ENCODE data around the gene ANK3. TPM values are rescaled to one million over a fixed set of nuclear protein-coding genes. Genes with fewer than 3 reads are reported as not detected.
A peak's percentile ranks its signal among the peaks of the same experiment; 100 is the strongest.

ANK3 gene
- total RNA-seq, 1 donor from 2014 or later = 79.4 TPM

DNA sequence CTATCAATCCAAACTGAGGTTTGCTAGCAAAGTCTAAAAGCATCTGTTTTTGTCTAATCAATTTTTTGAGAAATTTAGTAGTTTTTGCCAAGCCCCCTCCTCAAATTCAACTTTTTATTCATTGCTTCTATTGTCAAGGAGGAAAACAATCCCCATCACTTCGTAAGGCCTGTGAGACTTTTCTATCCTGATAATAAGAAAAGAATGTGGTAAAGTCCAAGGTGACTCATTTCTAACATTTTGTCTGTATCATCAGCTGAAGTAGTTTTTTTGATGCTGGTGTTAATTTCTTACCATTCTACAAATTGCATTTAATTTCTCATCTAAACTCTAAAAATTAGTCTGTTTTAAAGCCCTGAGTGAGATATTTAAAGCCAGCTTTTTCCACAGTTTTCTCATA is 11.7 kb downstream of the ANK3 start:
- no peak for DNase-seq (ENCODE audit: low spot score)

- no peak for DNase-seq (ENCODE audit: low spot score)
Observed at GRCh38 chr10:60377042-60377352, 12.7 kb downstream of the ANK3 start.

GRCh38 chr10:60376221-60377041 is 13.2 kb downstream of the ANK3 start:
- no peak for DNase-seq (ENCODE audit: low spot score)

DNA sequence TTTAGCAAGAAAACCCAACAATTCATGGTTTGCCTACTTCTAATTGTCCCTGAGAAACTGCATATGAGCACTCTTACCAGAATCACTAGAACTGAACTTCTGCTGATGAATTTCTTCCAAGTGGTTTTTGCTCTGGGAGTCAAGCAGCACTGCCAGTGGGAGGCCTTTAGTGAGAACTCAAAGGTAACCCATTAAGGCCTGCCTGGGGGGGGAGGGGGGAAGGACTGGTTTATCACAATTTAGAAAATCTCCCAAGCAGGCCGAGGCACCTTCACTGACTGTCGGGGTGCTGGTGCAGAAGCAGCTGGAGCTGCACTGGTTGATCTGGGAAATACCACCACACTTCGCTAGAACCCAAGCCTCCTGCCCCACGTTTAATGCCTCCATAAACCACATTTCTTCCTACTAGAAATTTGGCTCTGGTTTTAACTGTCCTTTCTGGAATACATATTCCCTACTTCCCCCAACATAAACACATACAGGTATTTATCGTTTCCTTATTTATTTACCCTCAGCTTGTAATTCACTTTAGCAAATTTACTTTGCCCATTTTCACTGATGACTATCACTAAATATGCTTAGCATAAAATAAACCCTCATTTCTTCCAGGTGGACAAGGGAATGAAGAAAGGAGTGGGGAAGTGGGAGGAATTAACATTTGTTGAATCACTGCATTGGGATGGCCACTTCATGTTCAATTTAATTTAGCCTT is 14.2 kb downstream of the ANK3 start:
- no peak for DNase-seq (ENCODE audit: low spot score)

DNA sequence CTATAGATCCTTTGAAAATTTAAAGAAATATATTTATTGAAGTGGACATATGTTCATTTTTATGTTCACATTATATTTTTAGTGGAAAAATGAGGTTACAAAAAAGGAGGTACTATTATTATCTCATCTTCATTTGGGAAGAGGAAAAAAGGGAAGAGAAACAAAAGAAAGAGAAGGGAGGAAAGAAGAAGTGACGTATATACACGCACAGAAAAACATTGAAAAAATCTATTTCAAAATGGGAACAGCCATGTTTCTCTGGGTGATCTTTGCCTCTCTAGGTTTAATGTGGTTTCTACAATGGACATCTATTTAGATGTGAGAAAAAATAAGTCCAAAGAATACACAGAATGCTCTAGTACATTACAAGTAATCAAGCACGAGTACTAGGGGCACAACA is 14.8 kb downstream of the ANK3 start:
- DNase-seq (ENCODE audit: low spot score) = no peak

DNA sequence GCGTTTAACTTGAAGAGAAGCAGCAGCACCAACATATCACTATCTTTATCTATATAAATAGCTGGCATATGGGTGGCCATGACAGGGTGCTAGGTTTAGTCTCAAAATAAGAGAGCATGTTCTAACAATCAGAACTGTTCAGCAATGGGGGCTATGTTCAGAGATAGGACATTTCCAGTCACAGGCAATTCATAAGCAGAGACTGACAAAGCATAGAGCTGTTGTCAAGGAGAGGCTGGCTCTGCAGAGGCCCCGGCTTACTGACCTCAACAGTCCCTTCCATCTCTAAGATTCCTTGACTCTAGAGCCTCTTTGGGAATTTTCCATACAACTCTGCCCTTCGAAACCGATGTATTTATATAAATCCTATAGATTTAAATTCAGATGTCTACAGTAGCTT is 17.2 kb downstream of the ANK3 start:
- DNase-seq (ENCODE audit: low spot score) = no peak

DNA sequence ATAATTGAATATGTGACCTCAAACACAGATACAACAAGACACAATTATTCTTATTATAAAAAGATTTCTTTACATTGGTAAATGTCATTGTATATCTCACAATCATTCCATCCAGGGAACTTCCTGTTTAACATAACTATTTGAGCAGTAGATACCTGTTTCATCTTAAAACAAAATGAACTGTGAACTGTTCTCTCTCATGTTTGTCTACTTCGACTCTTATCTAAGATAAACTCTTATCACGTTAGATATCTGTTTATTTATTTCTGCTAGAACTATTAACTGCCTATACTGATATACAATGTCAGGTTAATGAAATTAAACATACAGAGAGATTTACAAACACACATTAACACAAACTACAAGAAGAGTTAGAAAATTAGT is 20.1 kb downstream of the ANK3 start:
- DNase-seq (ENCODE audit: low spot score) = no peak

- no peak for DNase-seq (ENCODE audit: low spot score)
Observed at GRCh38 chr10:60368875-60369546, 20.7 kb downstream of the ANK3 start.

DNA sequence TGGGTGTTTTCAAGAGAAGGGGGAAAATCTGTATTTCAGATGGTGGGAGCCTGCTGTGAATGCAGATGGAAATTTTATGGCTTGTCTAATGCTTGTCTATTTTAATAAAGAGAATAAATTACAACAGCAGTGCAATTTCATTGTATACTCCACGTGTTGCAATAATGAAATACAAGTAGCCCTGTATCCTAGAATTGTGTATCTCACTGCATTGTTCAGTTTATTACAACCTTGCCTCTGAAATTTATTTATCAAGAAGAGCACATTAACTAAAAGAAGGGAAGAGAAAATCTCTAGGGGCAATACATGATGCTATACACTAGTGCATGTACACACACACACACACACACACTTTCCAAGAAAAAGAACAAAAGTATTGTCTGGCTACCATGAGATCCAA is 21.8 kb downstream of the ANK3 start:
- no peak for DNase-seq (ENCODE audit: low spot score)

DNA sequence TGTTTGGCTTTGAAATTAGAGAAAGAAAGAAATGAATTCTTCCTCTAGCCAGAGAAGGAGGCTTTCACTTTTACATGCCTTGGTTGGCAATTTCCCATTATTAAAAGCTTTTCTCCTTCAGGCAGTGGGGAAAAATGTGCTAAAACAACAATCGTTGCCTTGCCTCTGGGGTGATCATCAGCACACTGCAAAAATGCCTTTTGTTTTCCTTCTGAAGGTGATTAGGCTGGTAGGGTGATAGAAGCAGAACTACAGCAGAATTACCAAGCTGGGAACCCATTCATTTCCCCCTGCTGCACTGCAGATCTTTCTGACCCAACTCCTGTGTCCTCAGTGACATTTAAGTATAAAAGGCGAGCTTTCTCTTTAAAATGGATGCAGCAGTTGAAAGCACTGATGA is 22.2 kb downstream of the ANK3 start:
- DNase-seq (ENCODE audit: low spot score) = no peak

- no peak for DNase-seq (ENCODE audit: low spot score)
Observed at GRCh38 chr10:60367024-60367423, 22.7 kb downstream of the ANK3 start.

DNA sequence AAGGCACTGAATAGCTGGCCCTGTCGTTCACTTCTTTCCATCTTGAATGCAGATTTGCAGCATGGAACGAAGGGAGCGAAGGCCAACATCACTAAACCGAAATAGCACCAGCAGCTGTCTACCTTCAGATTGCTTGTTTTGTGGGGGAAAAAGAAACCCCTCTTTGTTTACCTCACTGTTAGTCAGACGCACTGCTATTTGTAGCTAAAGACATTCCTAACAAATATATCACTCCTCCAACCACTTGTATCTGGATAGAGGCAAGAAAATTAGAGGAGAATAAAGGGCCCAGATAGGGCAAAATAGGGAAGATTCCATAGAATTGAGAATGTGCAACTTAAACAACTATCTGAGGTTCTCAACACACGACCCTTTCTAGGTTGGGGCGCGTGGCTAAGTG is 26.5 kb downstream of the ANK3 start:
- no peak for DNase-seq (ENCODE audit: low spot score)

- DNase-seq (ENCODE audit: low spot score) = no peak
Observed at GRCh38 chr10:60362461-60362860, 27.2 kb downstream of the ANK3 start.

GRCh38 chr10:60359066-60359465 is 30.6 kb downstream of the ANK3 start:
- DNase-seq (ENCODE audit: low spot score) = no peak

- DNase-seq (ENCODE audit: low spot score) = no peak
Observed at GRCh38 chr10:60358282-60358681, 31.4 kb downstream of the ANK3 start.

DNA sequence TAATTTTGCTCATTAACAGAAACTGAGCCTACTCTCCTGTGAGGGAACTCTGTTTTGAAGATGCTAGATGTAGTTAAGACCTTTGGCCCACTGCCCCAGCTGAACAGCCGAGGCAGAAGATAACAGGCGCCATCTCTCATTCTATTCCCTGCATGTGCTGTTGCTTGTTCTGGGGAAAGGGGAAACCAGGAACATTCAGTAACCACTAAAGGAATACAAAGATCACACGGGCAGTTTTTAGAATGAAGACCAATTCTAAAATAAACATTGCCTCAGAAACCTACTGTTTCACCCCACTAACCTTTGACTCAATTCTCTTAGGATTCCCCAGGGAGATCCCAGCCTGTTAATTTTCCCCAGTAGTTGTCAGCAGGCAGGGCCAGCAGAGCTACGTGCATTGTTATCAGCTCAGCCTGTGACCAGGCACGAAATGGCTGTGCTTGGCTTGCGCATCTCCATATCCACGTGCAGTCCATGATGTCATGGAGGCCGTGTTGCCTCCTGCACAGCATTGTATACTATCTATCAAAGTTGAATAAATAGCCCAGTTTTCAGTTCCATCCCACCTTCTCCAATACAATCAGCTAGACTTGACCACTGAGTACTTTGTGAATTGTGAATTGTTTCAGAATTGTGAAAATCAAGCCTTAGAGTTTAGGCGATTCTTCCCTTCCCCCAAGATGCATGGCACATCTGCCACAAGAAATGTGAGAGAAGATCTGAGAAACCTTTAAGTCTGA is 36.0 kb downstream of the ANK3 start:
- peak; percentile 32 for DNase-seq (ENCODE audit: low spot score)

GRCh38 chr10:60352105-60352504 is 37.6 kb downstream of the ANK3 start:
- DNase-seq (ENCODE audit: low spot score) = no peak

DNA sequence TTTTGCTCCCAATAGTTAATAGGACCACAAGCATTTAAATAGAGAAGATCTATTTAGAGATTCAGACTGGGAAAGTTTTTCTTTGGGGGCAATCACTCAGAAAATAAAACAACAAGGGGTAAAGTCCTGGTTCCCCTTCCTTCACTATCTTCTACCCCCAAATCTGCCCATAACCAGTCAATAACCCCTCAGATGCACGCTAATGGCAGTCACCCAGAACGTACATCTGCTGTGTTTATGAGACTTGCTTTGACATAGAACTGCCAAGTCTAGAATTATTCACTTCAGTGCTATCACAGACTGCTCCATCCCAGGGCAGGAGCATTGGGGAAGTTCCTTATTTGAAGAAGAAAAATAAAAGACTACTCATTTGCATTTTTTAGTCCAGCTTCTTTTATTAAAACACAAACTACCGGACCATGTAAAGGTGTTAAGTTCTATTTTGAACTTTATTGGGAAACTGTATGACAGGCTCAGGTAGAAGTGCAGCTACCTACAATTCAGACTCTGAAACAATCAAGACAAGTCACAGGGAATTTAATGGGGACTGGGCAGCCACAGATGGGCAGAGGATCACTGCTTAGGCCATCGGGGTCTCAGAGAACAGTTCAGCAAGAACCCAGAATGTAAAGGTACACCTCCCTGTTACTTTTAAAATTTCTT is 38.4 kb downstream of the ANK3 start:
- DNase-seq (ENCODE audit: low spot score) = peak; percentile 38

- peak; percentile 92 for DNase-seq (ENCODE audit: low spot score)
Observed at GRCh38 chr10:60350400-60350799, 39.3 kb downstream of the ANK3 start.

DNA sequence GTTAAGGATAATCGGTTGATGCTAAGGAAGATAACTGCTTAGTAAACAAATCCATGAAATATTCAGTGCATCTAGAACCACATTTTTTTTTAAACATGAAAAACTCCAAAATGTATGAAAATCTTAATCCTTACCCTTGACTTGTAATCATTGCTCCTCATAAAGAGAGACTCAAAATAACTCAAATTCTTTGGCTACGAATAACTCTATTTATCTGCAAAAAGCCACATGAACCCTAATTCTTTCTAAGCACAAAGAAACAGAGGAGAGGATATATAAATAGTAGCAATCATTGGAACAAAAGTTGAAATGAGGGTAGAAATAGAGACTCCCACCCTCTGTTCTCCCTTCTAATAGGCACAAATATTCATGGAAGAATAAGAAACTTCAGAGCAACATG is 40.2 kb downstream of the ANK3 start:
- DNase-seq (ENCODE audit: low spot score) = no peak

DNA sequence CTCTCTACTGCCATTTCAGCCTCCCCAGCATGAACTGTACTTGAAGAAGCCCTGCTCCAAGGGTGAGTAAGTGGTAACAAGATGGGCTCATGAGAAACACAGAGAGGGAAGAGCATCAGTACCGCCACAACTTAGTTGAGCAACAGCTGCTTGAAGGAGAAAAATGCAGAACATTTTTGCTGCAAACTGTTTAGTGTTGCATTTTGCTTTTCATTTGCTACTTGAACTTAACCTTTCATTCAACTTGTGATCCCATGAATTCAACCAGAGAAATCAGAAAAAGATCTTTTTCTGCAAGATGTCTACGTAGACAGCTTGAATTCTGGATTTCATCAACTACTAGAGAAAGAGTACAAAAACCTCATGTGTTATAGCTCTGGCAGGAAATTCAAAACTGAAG is 40.7 kb downstream of the ANK3 start:
- DNase-seq (ENCODE audit: low spot score) = peak; percentile 77

DNA sequence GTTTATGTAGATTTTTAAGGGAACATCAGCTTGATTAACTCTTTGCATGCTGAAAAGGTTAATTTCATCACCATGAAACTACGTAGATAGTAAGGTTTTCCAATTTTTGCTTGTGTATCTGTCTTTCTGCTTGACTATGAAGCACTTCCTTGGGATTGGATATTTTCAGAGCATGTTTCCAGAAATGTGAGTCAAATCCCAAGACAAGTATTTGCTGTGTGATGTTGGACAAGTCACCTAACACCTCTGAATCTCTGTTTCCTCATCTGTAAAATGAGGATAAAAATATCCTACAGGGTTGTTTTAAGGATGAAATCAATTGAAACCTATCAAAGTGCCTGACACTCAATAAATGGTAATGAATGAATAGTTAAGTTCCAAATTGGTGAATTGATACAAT is 42.4 kb downstream of the ANK3 start:
- DNase-seq (ENCODE audit: low spot score) = no peak
